HepG2 (cell line): ENCODE data around the gene DCTN3. TPM values are rescaled to one million over a fixed set of nuclear protein-coding genes. Genes with fewer than 3 reads are reported as not detected.

ENCODE experiments used
- CENPX ChIP-seq: sonication (generic); formaldehyde crosslinking; IDR thresholded peaks from 2 replicates; pipeline ENCODE4 v1.9.0; 2021; ENCODE audit warnings: mild to moderate bottlenecking, missing genetic modification reagents, moderate library complexity
- HNF1A ChIP-seq, 2 experiments: sonication (generic) in 1 of 2; formaldehyde crosslinking in 1 of 2; IDR thresholded peaks; 2 replicates each; pipeline versions ENCODE4 v1.4.0 to v1.6.1; 2016 to 2020; ENCODE audit warnings: borderline replicate concordance in 1 of 2, low read depth in 1 of 2, mild to moderate bottlenecking in 1 of 2, missing genetic modification reagents in 1 of 2
- RAD21 ChIP-seq: fragments of 450-650 bp; formaldehyde crosslinking; IDR thresholded peaks from 2 replicates; pipeline ENCODE4 v1.5.0; 2020; ENCODE audit warnings: mild to moderate bottlenecking
- TOE1 ChIP-seq: sonication (generic); formaldehyde crosslinking; IDR thresholded peaks from 2 replicates; pipeline ENCODE4 v1.4.0; 2020; ENCODE audit warnings: mild to moderate bottlenecking, missing genetic modification reagents
- ZNF124 ChIP-seq: sonication (generic); formaldehyde crosslinking; IDR thresholded peaks from 2 replicates; pipeline ENCODE4 v1.4.0; 2020; ENCODE audit warnings: missing genetic modification reagents
- ZNF160 ChIP-seq: sonication (generic); formaldehyde crosslinking; IDR thresholded peaks from 2 replicates; pipeline ENCODE4 v1.8.0; 2022; ENCODE audit warnings: mild to moderate bottlenecking, inconsistent platforms, missing genetic modification reagents
- ZNF253 ChIP-seq: sonication (generic); formaldehyde crosslinking; IDR thresholded peaks from 2 replicates; pipeline ENCODE4 v1.8.0; 2022; ENCODE audit warnings: mild to moderate bottlenecking, missing genetic modification reagents, borderline replicate concordance
- ZNF335 ChIP-seq: sonication (generic); formaldehyde crosslinking; IDR thresholded peaks from 2 replicates; pipeline ENCODE4 v1.4.0; 2020; ENCODE audit warnings: missing genetic modification reagents
- ZNF879 ChIP-seq: sonication (generic); formaldehyde crosslinking; IDR thresholded peaks from 2 replicates; pipeline ENCODE4 v1.8.1; 2023; ENCODE audit warnings: missing genetic modification reagents
- ZSCAN12 ChIP-seq: sonication (generic); formaldehyde crosslinking; IDR thresholded peaks from 2 replicates; pipeline ENCODE4 v1.9.0; 2021; ENCODE audit warnings: mild to moderate bottlenecking, missing genetic modification reagents
- ZSCAN21 ChIP-seq: sonication (generic); formaldehyde crosslinking; IDR thresholded peaks from 2 replicates; pipeline ENCODE4 v1.8.0; 2022; ENCODE audit warnings: mild to moderate bottlenecking, missing genetic modification reagents, moderate library complexity, borderline replicate concordance
- polyA plus RNA-seq, 8 experiments: library from polyadenylated mRNA; depleted of rRNA in 3 of 8; stranded (reverse) in 7 of 8; unstranded in 1 of 8; fragments of >200 nt; fragmentation: Illumina TruSeq in 4 of 8; extraction: Trizol in 4 of 8; gene quantifications; 2 replicates each; pipeline versions ENCODE4 v1.2.1 to v1.2.3, GENCODE V29; 2011 to 2016; ENCODE audit warnings: low read depth in 4 of 8, missing spikeins in 1 of 8, mixed read lengths in 1 of 8; ENCODE audit not compliant: insufficient read depth in 1 of 8
- total RNA-seq, 5 experiments: library from RNA; depleted of rRNA; stranded (reverse); fragments of >200 nt; fragmentation: Illumina TruSeq; extraction: Trizol; gene quantifications; 2 replicates each; pipeline ENCODE4 v1.2.3, GENCODE V29; 2016; ENCODE audit warnings: low read depth in 1 of 5
- TF ChIP-seq, protein P1 (sequence below): sonication (generic); formaldehyde crosslinking; IDR thresholded peaks from 2 replicates; pipeline ENCODE4 v1.8.1; 2023; ENCODE audit warnings: mild to moderate bottlenecking, missing genetic modification reagents, borderline replicate concordance
- TF ChIP-seq, protein P2 (sequence below): sonication (generic); formaldehyde crosslinking; IDR thresholded peaks from 2 replicates; pipeline ENCODE4 v1.5.1; 2020; ENCODE audit warnings: mild to moderate bottlenecking, missing genetic modification reagents, borderline replicate concordance
- TF ChIP-seq, protein P3 (sequence below): IDR thresholded peaks from 2 replicates; pipeline ENCODE4 v1.6.1; 2016; ENCODE audit warnings: low read depth, control low read depth
- TF ChIP-seq, protein P4 (sequence below): sonication (generic); formaldehyde crosslinking; IDR thresholded peaks from 2 replicates; pipeline ENCODE4 v1.8.0; 2022; ENCODE audit warnings: missing genetic modification reagents, mild to moderate bottlenecking, inconsistent platforms, borderline replicate concordance
- TF ChIP-seq, protein P5 (sequence below): sonication (generic); formaldehyde crosslinking; IDR thresholded peaks from 2 replicates; pipeline ENCODE4 v1.5.0; 2020; ENCODE audit warnings: missing genetic modification reagents

DCTN3 gene
- total and polyA plus RNA-seq, 2 of the 13 experiments (the other 11 are each of a cell fraction or from before 2014, with no cell fraction given) = 27.4 to 34.5 TPM

DNA sequence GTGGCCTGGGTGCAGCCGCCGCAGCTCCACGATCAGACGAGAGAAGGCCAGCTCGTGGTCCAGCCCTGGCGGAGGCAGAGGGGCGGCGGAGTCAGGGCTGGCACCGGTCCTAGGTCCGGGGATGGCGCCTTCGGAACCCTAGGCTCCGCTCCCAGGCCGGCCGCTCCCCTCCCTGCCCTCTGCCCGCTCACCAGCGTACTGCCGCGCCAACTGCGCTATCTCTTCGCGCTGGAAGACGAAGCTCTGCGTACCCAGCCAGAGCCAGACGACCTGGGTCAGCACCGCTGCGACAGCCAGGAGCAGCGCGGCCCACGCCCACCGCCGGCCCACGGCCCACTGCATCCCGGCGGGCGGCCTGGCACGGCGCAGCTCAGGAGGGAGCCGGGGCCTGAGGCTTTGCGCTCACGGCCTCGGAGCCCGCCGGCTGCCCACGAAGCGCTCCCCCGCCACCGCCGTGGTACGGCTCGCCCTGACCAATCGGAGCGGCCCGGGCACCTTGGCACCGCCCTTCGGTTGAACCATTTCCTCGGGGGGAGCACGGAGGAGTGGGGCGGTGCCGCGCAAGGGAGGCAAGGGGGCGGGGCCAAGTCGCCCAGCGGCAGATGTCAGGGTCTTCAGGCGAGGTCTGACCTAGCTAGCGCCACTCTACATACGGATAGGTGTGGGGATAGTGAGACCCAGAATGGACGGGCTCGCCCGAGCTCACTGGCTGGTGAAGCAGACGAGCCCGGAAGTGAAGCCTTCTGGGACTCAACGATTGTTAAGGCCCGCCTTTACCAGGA is 17.3 kb upstream of the DCTN3 start, which contains the start of gene SIGMAR1 (continued):
- TF ChIP-seq, protein P1, sequence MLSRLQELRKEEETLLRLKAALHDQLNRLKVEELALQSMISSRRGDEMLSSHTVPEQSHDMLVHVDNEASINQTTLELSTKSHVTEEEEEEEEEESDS (CRISPR knock-in tag) = peak; percentile 85; the same call in 1 of the 2 replicates
- TF ChIP-seq RAD21 (CRISPR knock-in tag) (peak; percentile 46; the same call in 1 of the 2 replicates), ZNF335 (CRISPR knock-in tag) (peak; percentile 87), ZSCAN21 (CRISPR knock-in tag) (peak; percentile 49; the same call in 1 of the 2 replicates), TOE1 (CRISPR knock-in tag) (peak; percentile 43; the same call in 1 of the 2 replicates), ZNF160 (CRISPR knock-in tag) (peak; percentile 50; the same call in 1 of the 2 replicates), HNF1A (IDR thresholded peaks at IDR 0.05; ENCODE audit: low read depth) (no peak), HNF1A (CRISPR knock-in tag; IDR thresholded peaks at IDR 0.05; ENCODE audit: borderline replicate concordance) (no peak; the same call in 1 of the 2 replicates), ZNF124 (CRISPR knock-in tag) (peak; percentile 81; the same call in 1 of the 2 replicates), CENPX (CRISPR knock-in tag) (no peak), ZNF879 (CRISPR knock-in tag) (peak; percentile 88), ZSCAN12 (CRISPR knock-in tag) (0 out of 2 replicates have a peak, but pooled peaks have one; percentile 9), ZNF253 (CRISPR knock-in tag) (peak; percentile 7; the same call in 1 of the 2 replicates)
- TF ChIP-seq, protein P2, sequence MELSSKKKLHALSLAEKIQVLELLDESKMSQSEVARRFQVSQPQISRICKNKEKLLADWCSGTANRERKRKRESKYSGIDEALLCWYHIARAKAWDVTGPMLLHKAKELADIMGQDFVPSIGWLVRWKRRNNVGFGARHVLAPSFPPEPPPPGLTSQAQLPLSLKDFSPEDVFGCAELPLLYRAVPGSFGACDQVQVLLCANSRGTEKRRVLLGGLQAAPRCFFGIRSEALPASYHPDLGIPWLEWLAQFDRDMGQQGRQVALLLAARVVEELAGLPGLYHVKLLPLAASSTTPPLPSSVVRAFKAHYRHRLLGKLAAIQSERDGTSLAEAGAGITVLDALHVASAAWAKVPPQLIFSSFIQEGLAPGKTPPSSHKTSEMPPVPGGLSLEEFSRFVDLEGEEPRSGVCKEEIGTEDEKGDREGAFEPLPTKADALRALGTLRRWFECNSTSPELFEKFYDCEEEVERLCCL (CRISPR knock-in tag) = no peak; the same call in 1 of the 2 replicates
- TF ChIP-seq, protein P3, sequence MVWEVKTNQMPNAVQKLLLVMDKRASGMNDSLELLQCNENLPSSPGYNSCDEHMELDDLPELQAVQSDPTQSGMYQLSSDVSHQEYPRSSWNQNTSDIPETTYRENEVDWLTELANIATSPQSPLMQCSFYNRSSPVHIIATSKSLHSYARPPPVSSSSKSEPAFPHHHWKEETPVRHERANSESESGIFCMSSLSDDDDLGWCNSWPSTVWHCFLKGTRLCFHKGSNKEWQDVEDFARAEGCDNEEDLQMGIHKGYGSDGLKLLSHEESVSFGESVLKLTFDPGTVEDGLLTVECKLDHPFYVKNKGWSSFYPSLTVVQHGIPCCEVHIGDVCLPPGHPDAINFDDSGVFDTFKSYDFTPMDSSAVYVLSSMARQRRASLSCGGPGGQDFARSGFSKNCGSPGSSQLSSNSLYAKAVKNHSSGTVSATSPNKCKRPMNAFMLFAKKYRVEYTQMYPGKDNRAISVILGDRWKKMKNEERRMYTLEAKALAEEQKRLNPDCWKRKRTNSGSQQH (CRISPR knock-in tag) = no peak; the same call in 1 of the 2 replicates
- TF ChIP-seq, protein P4, sequence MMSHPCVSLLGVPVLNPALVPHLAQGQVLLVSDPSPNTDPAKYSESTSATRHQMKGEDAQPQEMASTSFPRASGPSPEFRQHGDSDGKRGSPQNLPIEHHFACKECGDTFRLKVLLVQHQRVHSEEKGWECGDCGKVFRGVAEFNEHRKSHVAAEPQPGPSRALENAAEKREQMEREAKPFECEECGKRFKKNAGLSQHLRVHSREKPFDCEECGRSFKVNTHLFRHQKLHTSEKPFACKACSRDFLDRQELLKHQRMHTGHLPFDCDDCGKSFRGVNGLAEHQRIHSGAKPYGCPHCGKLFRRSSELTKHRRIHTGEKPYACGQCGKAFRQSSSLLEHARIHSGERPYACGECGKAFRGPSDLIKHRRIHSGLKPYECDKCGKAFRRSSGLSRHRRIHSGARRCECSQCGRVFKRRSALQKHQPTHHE (CRISPR knock-in tag) = 0 out of 2 replicates have a peak, but pooled peaks have one; percentile 77
- TF ChIP-seq, protein P5, sequence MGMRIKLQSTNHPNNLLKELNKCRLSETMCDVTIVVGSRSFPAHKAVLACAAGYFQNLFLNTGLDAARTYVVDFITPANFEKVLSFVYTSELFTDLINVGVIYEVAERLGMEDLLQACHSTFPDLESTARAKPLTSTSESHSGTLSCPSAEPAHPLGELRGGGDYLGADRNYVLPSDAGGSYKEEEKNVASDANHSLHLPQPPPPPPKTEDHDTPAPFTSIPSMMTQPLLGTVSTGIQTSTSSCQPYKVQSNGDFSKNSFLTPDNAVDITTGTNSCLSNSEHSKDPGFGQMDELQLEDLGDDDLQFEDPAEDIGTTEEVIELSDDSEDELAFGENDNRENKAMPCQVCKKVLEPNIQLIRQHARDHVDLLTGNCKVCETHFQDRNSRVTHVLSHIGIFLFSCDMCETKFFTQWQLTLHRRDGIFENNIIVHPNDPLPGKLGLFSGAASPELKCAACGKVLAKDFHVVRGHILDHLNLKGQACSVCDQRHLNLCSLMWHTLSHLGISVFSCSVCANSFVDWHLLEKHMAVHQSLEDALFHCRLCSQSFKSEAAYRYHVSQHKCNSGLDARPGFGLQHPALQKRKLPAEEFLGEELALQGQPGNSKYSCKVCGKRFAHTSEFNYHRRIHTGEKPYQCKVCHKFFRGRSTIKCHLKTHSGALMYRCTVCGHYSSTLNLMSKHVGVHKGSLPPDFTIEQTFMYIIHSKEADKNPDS (CRISPR knock-in tag) = no peak; the same call in 1 of the 2 replicates
